Calu3 (cell line): ENCODE data around the gene RNF180. TPM values are rescaled to one million over a fixed set of nuclear protein-coding genes. Genes with fewer than 3 reads are reported as not detected.

ENCODE experiments used
- BruUV-seq: library from RNA; stranded (reverse); fragments of 400-500 nt; replicated peaks from 2 replicates; lab custom pipeline; 2021; lab: Mats Ljungman, UMichigan
- CTCF ChIA-PET: fragments of 300-600 bp; sonication (Branson Sonifier 250); formaldehyde crosslinking; loops from one replicate; lab custom pipeline; 2022; ENCODE audit warnings: antibody characterized with exemption; lab: Charles Lee
- DNase-seq: peaks from one replicate; pipeline ENCODE4 v3.0.0; 2022
- H3K27ac Mint-ChIP-seq: one replicate; pipeline ENCODE4 v1.8.0; 2022; ENCODE audit warnings: mixed read lengths; ENCODE audit not compliant: unreplicated experiment
- H3K27me3 Mint-ChIP-seq: one replicate; pipeline ENCODE4 v1.8.0; 2022; ENCODE audit warnings: mixed read lengths; ENCODE audit not compliant: unreplicated experiment
- H3K36me3 Mint-ChIP-seq: one replicate; pipeline ENCODE4 v1.8.0; 2022; ENCODE audit warnings: mild to moderate bottlenecking, moderate library complexity, mixed read lengths; ENCODE audit not compliant: insufficient read depth, unreplicated experiment
- H3K4me1 Mint-ChIP-seq: one replicate; pipeline ENCODE4 v1.8.0; 2022; ENCODE audit warnings: mild to moderate bottlenecking, low read depth, mixed read lengths; ENCODE audit not compliant: unreplicated experiment
- H3K4me3 Mint-ChIP-seq: one replicate; pipeline ENCODE4 v1.8.0; 2022; ENCODE audit warnings: mild to moderate bottlenecking, low read depth, moderate library complexity, mixed read lengths; ENCODE audit not compliant: unreplicated experiment
- H3K9me3 Mint-ChIP-seq: one replicate; pipeline ENCODE4 v1.8.0; 2022; ENCODE audit warnings: low read depth, mixed read lengths; ENCODE audit not compliant: unreplicated experiment
- CTCF ChIP-seq: fragments of 200-600 bp; IDR thresholded peaks from one replicate; pipeline ENCODE4 v1.8.0; 2022; ENCODE audit warnings: antibody characterized with exemption; ENCODE audit not compliant: unreplicated experiment
- intact Hi-C: fragments of 100-400 bp; cut with micrococcal nuclease; formaldehyde crosslinking; loops from one replicate; pipeline ENCODE4 v1.10.0; 2022; ENCODE audit not compliant: unreplicated experiment
- total RNA-seq: library from RNA; stranded (reverse); gene quantifications from 2 replicates; pipeline ENCODE4 v1.2.3, GENCODE V29; 2022

The RNF180 gene
- total RNA-seq, 1 experiment from 2014 or later = 2.1 TPM

- intact Hi-C loops = no loop called here
- H3K4me1 Mint-ChIP-seq = no peaks in the 10 kb centered on the region
- no TSS peak for BruUV-seq
- no peak for TF ChIP-seq CTCF
- peaks cover 23% of the 10 kb centered on the region for H3K27me3 Mint-ChIP-seq
- no peak overlapping the region for H3K4me3 Mint-ChIP-seq
- H3K36me3 Mint-ChIP-seq = peaks cover 14% of the 10 kb centered on the region
- no peaks in the 10 kb centered on the region for H3K9me3 Mint-ChIP-seq
- no peak for DNase-seq
- CTCF ChIA-PET = no interaction called here
- no peak overlapping the region for H3K27ac Mint-ChIP-seq
Measured at GRCh38 chr5:64164166-64164565, 1.5 kb upstream of the RNF180 start.

GRCh38 chr5:64165160-64165499, 513 bp upstream of the RNF180 start:
- Mint-ChIP-seq H3K36me3 (peaks cover 14% of the 10 kb centered on the region), H3K4me1 (no peaks in the 10 kb centered on the region), H3K4me3 (peak overlapping the region; percentile 75), H3K27me3 (peaks cover 14% of the 10 kb centered on the region), H3K9me3 (no peaks in the 10 kb centered on the region), H3K27ac (peak overlapping the region; percentile 1)
- intact Hi-C loops = no loop called here
- CTCF ChIA-PET = no interaction called here
- no peak for TF ChIP-seq CTCF
- DNase-seq = no peak
- BruUV-seq = no TSS peak

GRCh38 chr5:64166201-64166959, 737 bp downstream of the RNF180 start:
- Mint-ChIP-seq H3K27ac (no peak overlapping the region), H3K36me3 (peaks cover 14% of the 10 kb centered on the region), H3K4me3 (peak overlapping the region; percentile 75), H3K4me1 (no peaks in the 10 kb centered on the region), H3K9me3 (no peaks in the 10 kb centered on the region), H3K27me3 (peaks cover 10% of the 10 kb centered on the region)
- intact Hi-C loops = no loop called here
- CTCF ChIA-PET = interaction anchor here (0.6 kb wide), 2 partner anchors 291 to 487 kb away, joined by 3 read pairs; no protein-coding TSS in a partner anchor
- no peak for DNase-seq
- TF ChIP-seq CTCF = no peak
- no TSS peak for BruUV-seq

GRCh38 chr5:64176301-64176700, 10.7 kb downstream of the RNF180 start:
- no TSS peak for BruUV-seq
- no peak overlapping the region for H3K27ac Mint-ChIP-seq
- intact Hi-C loops = no loop called here
- no peaks in the 10 kb centered on the region for H3K27me3 Mint-ChIP-seq
- no peaks in the 10 kb centered on the region for H3K9me3 Mint-ChIP-seq
- H3K4me3 Mint-ChIP-seq = no peak overlapping the region
- CTCF ChIA-PET = no interaction called here
- H3K4me1 Mint-ChIP-seq = no peaks in the 10 kb centered on the region
- no peaks in the 10 kb centered on the region for H3K36me3 Mint-ChIP-seq
- DNase-seq = no peak
- TF ChIP-seq CTCF = no peak
